Cardiac septum (tissue), 1 donor: ENCODE data around the gene UBN2. TPM values are rescaled to one million over a fixed set of nuclear protein-coding genes. Genes with fewer than 3 reads are reported as not detected.
"Not testable (repeated sequence)": the region's sequence is repeated elsewhere in the genome, so short reads cannot be mapped to it uniquely, and the experiment has no call there.

Source experiments
- DNase-seq: peaks from one replicate; pipeline ENCODE4 v3.0.0-alpha.2; 2020; ENCODE audit warnings: low spot score
- intact Hi-C: fragments of 100-400 bp; cut with DNase I; formaldehyde crosslinking; loops from one replicate; pipeline ENCODE4 v1.14.0; 2022
- total RNA-seq: library from RNA; stranded (reverse); fragmentation: NEBNext Ultra II Directional; extraction: Animal tissue kit (Norgen Biotek cat#: 25700); gene quantifications from one replicate; pipeline ENCODE4 v1.2.1, GENCODE V29; 2021
- donor health status: DM: no; HTN: no; CAD: no.

Gene UBN2
- total RNA-seq, 1 donor from 2014 or later, result 20.2 TPM

GRCh38 chr7:139286144-139286543 lies 55.1 kb downstream of the UBN2 start:
- DNase-seq, result no peak
- intact Hi-C loops, result no loop called here

- intact Hi-C loops, result no loop called here
- DNase-seq, result no peak
Observed at GRCh38 chr7:139292821-139293220, 61.8 kb downstream of the UBN2 start.

- DNase-seq, result no peak
- intact Hi-C loops, result no loop called here
Observed at GRCh38 chr7:139293534-139293933, 62.5 kb downstream of the UBN2 start.

GRCh38 chr7:139294241-139294640 lies 63.2 kb downstream of the UBN2 start:
- intact Hi-C loops, result no loop called here
- DNase-seq, result no peak

GRCh38 chr7:139294951-139295575 lies 64.0 kb downstream of the UBN2 start:
- no peak for DNase-seq
- intact Hi-C loops, result no loop called here

- no peak for DNase-seq
- intact Hi-C loops, result no loop called here
Observed at GRCh38 chr7:139297795-139298194, 66.8 kb downstream of the UBN2 start.

- DNase-seq, result no peak
- intact Hi-C loops, result no loop called here
Observed at GRCh38 chr7:139299296-139299695, 68.3 kb downstream of the UBN2 start.

- intact Hi-C loops, result no loop called here
- no peak for DNase-seq
Observed at GRCh38 chr7:139300390-139300789, 69.4 kb downstream of the UBN2 start.

GRCh38 chr7:139304517-139304916 lies 73.5 kb downstream of the UBN2 start:
- intact Hi-C loops, result no loop called here
- no peak for DNase-seq

GRCh38 chr7:139317939-139318505 lies 87.0 kb downstream of the UBN2 start:
- DNase-seq, result no peak
- intact Hi-C loops, result no loop called here

- intact Hi-C loops, result no loop called here
- DNase-seq, result no peak
Observed at GRCh38 chr7:139321071-139321745, 90.2 kb downstream of the UBN2 start.

GRCh38 chr7:139324709-139325108 lies 93.7 kb downstream of the UBN2 start:
- DNase-seq, intact Hi-C loops: not testable (repeated sequence)

- DNase-seq, result no peak
- intact Hi-C loops, result no loop called here
Observed at GRCh38 chr7:139328375-139328774, 97.3 kb downstream of the UBN2 start.

GRCh38 chr7:139329119-139329518 lies 98.1 kb downstream of the UBN2 start:
- DNase-seq, result no peak

GRCh38 chr7:139330333-139331030 lies 99.4 kb downstream of the UBN2 start:
- DNase-seq, result no peak
- intact Hi-C loops, result no loop called here

More at GRCh38 chr7:139329119-139329518, 98.1 kb downstream of the UBN2 start:
- intact Hi-C loops, result no loop called here

GRCh38 chr7:139332697-139333359 lies 101.8 kb downstream of the UBN2 start:
- intact Hi-C loops, result no loop called here
- DNase-seq, result no peak

- DNase-seq, intact Hi-C loops: not testable (repeated sequence)
Observed at GRCh38 chr7:139333443-139333842, 102.4 kb downstream of the UBN2 start.

GRCh38 chr7:139334399-139335150 lies 103.5 kb downstream of the UBN2 start:
- intact Hi-C loops, result no loop called here
- no peak for DNase-seq

- intact Hi-C loops, result no loop called here
- no peak for DNase-seq
Observed at GRCh38 chr7:139339025-139339424, 108.0 kb downstream of the UBN2 start.
